ENCODE data around the gene DNAJC1.

Gene DNAJC1

GRCh38 chr10:21995557-21995956, 8.0 kb downstream of the DNAJC1 start:
- H3F3A ChIP-seq (ENCODE audit: insufficient read depth, low read length), result peaks cover 11% of the 10 kb centered on the region
- DNase-seq, result no peak
- H2AFZ ChIP-seq (ENCODE audit: low read length), result no peak overlapping the region
- H3K4me3 ChIP-seq (ENCODE audit: low read length), result no peak overlapping the region
- peaks cover 99% of the 10 kb centered on the region for H3K79me2 ChIP-seq (ENCODE audit: low read length)
- no peaks in the 10 kb centered on the region for H3K9me3 ChIP-seq (replicated peaks; ENCODE audit: insufficient read depth, low read length)
- no peaks in the 10 kb centered on the region for H3K27me3 ChIP-seq (replicated peaks; ENCODE audit: insufficient read depth, low read length)
- no peaks in the 10 kb centered on the region for H3K9me2 ChIP-seq (replicated peaks; ENCODE audit: insufficient read depth, low read length)
- H4K20me1 ChIP-seq (ENCODE audit: insufficient read depth, low read length), result peaks cover 35% of the 10 kb centered on the region; the same call in 1 of the 2 replicates
- H3K36me3 ChIP-seq (replicated peaks; ENCODE audit: insufficient read depth, low read length), result no peaks in the 10 kb centered on the region
- H3K4me2 ChIP-seq (ENCODE audit: low read depth, low read length), result no peak overlapping the region
- H3K27ac ChIP-seq (ENCODE audit: low read length), result no peak overlapping the region
- no peak for TF ChIP-seq CTCF (IDR thresholded peaks at IDR 0.05; ENCODE audit: low read length)
- TF ChIP-seq EZH2phosphoT487 (IDR thresholded peaks at IDR 0.05; ENCODE audit: low read length), result no peak
- TF ChIP-seq EZH2 (optimal IDR thresholded peaks at IDR 0.05; ENCODE audit: low read depth, low read length), result no peak
- no peak overlapping the region for H3K9ac ChIP-seq (ENCODE audit: low read length)
- H3K4me1 ChIP-seq (ENCODE audit: low read length), result peaks cover 35% of the 10 kb centered on the region

- H2AFZ ChIP-seq (ENCODE audit: low read length), result no peak overlapping the region
- no peak overlapping the region for H3K27ac ChIP-seq (ENCODE audit: low read length)
- TF ChIP-seq CTCF (IDR thresholded peaks at IDR 0.05; ENCODE audit: low read length), result peak; percentile 55
- no peak for TF ChIP-seq EZH2 (optimal IDR thresholded peaks at IDR 0.05; ENCODE audit: low read depth, low read length)
- no peak overlapping the region for H3K4me3 ChIP-seq (ENCODE audit: low read length)
- H3K9me2 ChIP-seq (replicated peaks; ENCODE audit: insufficient read depth, low read length), result no peaks in the 10 kb centered on the region
- no peaks in the 10 kb centered on the region for H3K9me3 ChIP-seq (replicated peaks; ENCODE audit: insufficient read depth, low read length)
- peaks cover 23% of the 10 kb centered on the region; the same call in 1 of the 2 replicates for H4K20me1 ChIP-seq (ENCODE audit: insufficient read depth, low read length)
- peaks cover 28% of the 10 kb centered on the region for H3F3A ChIP-seq (ENCODE audit: insufficient read depth, low read length)
- DNase-seq, result peak; percentile 54
- no peaks in the 10 kb centered on the region for H3K27me3 ChIP-seq (replicated peaks; ENCODE audit: insufficient read depth, low read length)
- H3K4me2 ChIP-seq (ENCODE audit: low read depth, low read length), result peak overlapping the region; percentile 25
- H3K4me1 ChIP-seq (ENCODE audit: low read length), result peaks cover 49% of the 10 kb centered on the region
- peaks cover 99% of the 10 kb centered on the region for H3K79me2 ChIP-seq (ENCODE audit: low read length)
- H3K36me3 ChIP-seq (replicated peaks; ENCODE audit: insufficient read depth, low read length), result no peaks in the 10 kb centered on the region
- no peak overlapping the region for H3K9ac ChIP-seq (ENCODE audit: low read length)
These were observed 10.0 kb downstream of the DNAJC1 start for GRCh38 chr10:21993360-21994001.

GRCh38 chr10:21991785-21992184, 11.7 kb downstream of the DNAJC1 start:
- peaks cover 45% of the 10 kb centered on the region for H3K4me1 ChIP-seq (ENCODE audit: low read length)
- no peak for DNase-seq
- H3K79me2 ChIP-seq (ENCODE audit: low read length), result peaks cover 99% of the 10 kb centered on the region
- H3K36me3 ChIP-seq (replicated peaks; ENCODE audit: insufficient read depth, low read length), result no peaks in the 10 kb centered on the region
- H3K9ac ChIP-seq (ENCODE audit: low read length), result no peak overlapping the region
- TF ChIP-seq EZH2phosphoT487 (IDR thresholded peaks at IDR 0.05; ENCODE audit: low read length), result no peak
- no peak for TF ChIP-seq EZH2 (optimal IDR thresholded peaks at IDR 0.05; ENCODE audit: low read depth, low read length)
- TF ChIP-seq CTCF (IDR thresholded peaks at IDR 0.05; ENCODE audit: low read length), result no peak
- no peak overlapping the region for H2AFZ ChIP-seq (ENCODE audit: low read length)
- peaks cover 16% of the 10 kb centered on the region; the same call in 1 of the 2 replicates for H4K20me1 ChIP-seq (ENCODE audit: insufficient read depth, low read length)
- H3K9me3 ChIP-seq (replicated peaks; ENCODE audit: insufficient read depth, low read length), result no peaks in the 10 kb centered on the region
- peaks cover 28% of the 10 kb centered on the region for H3F3A ChIP-seq (ENCODE audit: insufficient read depth, low read length)
- no peak overlapping the region for H3K4me2 ChIP-seq (ENCODE audit: low read depth, low read length)
- no peaks in the 10 kb centered on the region for H3K9me2 ChIP-seq (replicated peaks; ENCODE audit: insufficient read depth, low read length)
- H3K27ac ChIP-seq (ENCODE audit: low read length), result no peak overlapping the region
- no peak overlapping the region for H3K4me3 ChIP-seq (ENCODE audit: low read length)
- H3K27me3 ChIP-seq (replicated peaks; ENCODE audit: insufficient read depth, low read length), result no peaks in the 10 kb centered on the region
